GM23338 (cell line): Measurements from ENCODE around the gene GLYATL3. TPM values are rescaled to one million over a fixed set of nuclear protein-coding genes. Genes with fewer than 3 reads are reported as not detected.

Source experiments
- ATAC-seq: fragments of 200-7000 bp; cut with Tn5 transposase; 3 replicates; pipeline ENCODE4 v1.9.1; 2020
- DNase-seq: peaks from one replicate; pipeline ENCODE4 v3.0.0-alpha.2; 2015; ENCODE audit warnings: low spot score
- H2AFZ ChIP-seq: fragments of 200-600 bp; sonication (generic); 2 replicates; pipeline ENCODE4 v1.8.0; 2016; ENCODE audit warnings: antibody characterized with exemption, mild to moderate bottlenecking, moderate library complexity
- H3F3A ChIP-seq: fragments of 200-600 bp; sonication (generic); replicated peaks from 2 replicates; pipeline ENCODE4 v1.8.0; 2017; ENCODE audit warnings: antibody characterized with exemption, mixed run types, low read depth
- H3K27ac ChIP-seq: fragments of 200-600 bp; sonication (generic); 2 replicates; pipeline ENCODE4 v1.6.1; 2016; ENCODE audit warnings: low read depth
- H3K27me3 ChIP-seq: fragments of 200-600 bp; sonication (generic); 2 replicates; pipeline ENCODE4 v1.8.0; 2016; ENCODE audit warnings: mild to moderate bottlenecking, mixed run types, moderate library complexity; ENCODE audit not compliant: insufficient read depth
- H3K36me3 ChIP-seq: fragments of 200-600 bp; sonication (generic); 2 replicates; pipeline ENCODE4 v1.8.0; 2016; ENCODE audit warnings: mild to moderate bottlenecking; ENCODE audit not compliant: insufficient read depth
- H3K4me1 ChIP-seq: fragments of 200-600 bp; sonication (generic); 2 replicates; pipeline ENCODE4 v1.8.0; 2016; ENCODE audit warnings: mild to moderate bottlenecking, moderate library complexity; ENCODE audit not compliant: insufficient read depth
- H3K4me2 ChIP-seq: fragments of 200-600 bp; sonication (generic); 2 replicates; pipeline ENCODE4 v1.7.1; 2017; ENCODE audit warnings: mixed run types
- H3K4me3 ChIP-seq: fragments of 200-600 bp; sonication (generic); 2 replicates; pipeline ENCODE4 v1.6.1; 2016; ENCODE audit warnings: mixed run types
- H3K79me2 ChIP-seq: fragments of 200-600 bp; sonication (generic); replicated peaks from 2 replicates; pipeline ENCODE4 v1.8.0; 2017; ENCODE audit warnings: mild to moderate bottlenecking; ENCODE audit not compliant: insufficient read depth
- H3K9me2 ChIP-seq: fragments of 200-600 bp; sonication (generic); 2 replicates; pipeline ENCODE4 v1.8.0; 2017; ENCODE audit not compliant: insufficient read depth
- H4K20me1 ChIP-seq: fragments of 200-600 bp; sonication (generic); replicated peaks from 2 replicates; pipeline ENCODE4 v1.8.0; 2017; ENCODE audit warnings: mild to moderate bottlenecking; ENCODE audit not compliant: insufficient read depth
- H3K27ac Mint-ChIP-seq: 2 replicates; pipeline ENCODE4 v1.8.0; 2020; ENCODE audit warnings: inconsistent platforms, mild to moderate bottlenecking, moderate library complexity, mixed read lengths
- H3K27me3 Mint-ChIP-seq: 3 replicates; pipeline ENCODE4 v1.8.0; 2022; ENCODE audit warnings: low read depth, mild to moderate bottlenecking, moderate library complexity, mixed read lengths, inconsistent platforms; ENCODE audit not compliant: insufficient read depth, poor library complexity
- H3K36me3 Mint-ChIP-seq: 3 replicates; pipeline ENCODE4 v1.8.0; 2021; ENCODE audit warnings: low read depth, mild to moderate bottlenecking, inconsistent platforms, moderate library complexity, mixed read lengths
- H3K4me1 Mint-ChIP-seq: 3 replicates; pipeline ENCODE4 v1.8.0; 2020; ENCODE audit warnings: mild to moderate bottlenecking, inconsistent platforms, mixed read lengths
- H3K4me3 Mint-ChIP-seq: 3 replicates; pipeline ENCODE4 v1.8.0; 2021; ENCODE audit warnings: moderate library complexity, mild to moderate bottlenecking, inconsistent platforms, mixed read lengths
- H3K9me3 Mint-ChIP-seq: 3 replicates; pipeline ENCODE4 v1.8.0; 2020; ENCODE audit warnings: moderate library complexity, mild to moderate bottlenecking, inconsistent platforms, mixed read lengths
- CREB1 ChIP-seq: fragments of 250-450 bp; sonication (Bioruptor Pico); IDR thresholded peaks from 2 replicates; pipeline ENCODE4 v1.5.0; 2020; ENCODE audit warnings: low read depth, mild to moderate bottlenecking, moderate library complexity
- EZH2phosphoT487 ChIP-seq: fragments of 200-600 bp; sonication (generic); IDR thresholded peaks from one replicate; pipeline ENCODE4 v1.8.1; 2018; ENCODE audit warnings: antibody characterized with exemption; ENCODE audit not compliant: unreplicated experiment
- JUNB ChIP-seq: IDR thresholded peaks from one replicate; pipeline ENCODE4 v1.6.1; 2016; ENCODE audit warnings: antibody characterized with exemption; ENCODE audit not compliant: unreplicated experiment
- NANOG ChIP-seq: IDR thresholded peaks from 2 replicates; pipeline ENCODE4 v1.6.1; 2016; ENCODE audit warnings: antibody characterized with exemption, borderline replicate concordance
- POLR2AphosphoS5 ChIP-seq: IDR thresholded peaks from 2 replicates; pipeline ENCODE4 v1.6.1; 2016; ENCODE audit warnings: antibody characterized with exemption, low read depth
- STAT1 ChIP-seq: IDR thresholded peaks from one replicate; pipeline ENCODE4 v1.6.1; 2016; ENCODE audit warnings: antibody characterized with exemption; ENCODE audit not compliant: unreplicated experiment
- ZNF114 ChIP-seq: fragments of 250-450 bp; sonication (Bioruptor Pico); IDR thresholded peaks from 2 replicates; pipeline ENCODE4 v1.5.0; 2020; ENCODE audit warnings: mild to moderate bottlenecking, moderate library complexity
- ZNF331 ChIP-seq: fragments of 250-450 bp; sonication (Bioruptor Pico); IDR thresholded peaks from 2 replicates; pipeline ENCODE4 v1.5.0; 2020; ENCODE audit warnings: low read depth, mild to moderate bottlenecking, moderate library complexity
- polyA plus RNA-seq: library from polyadenylated mRNA; unstranded; fragments of >200 nt; fragmentation: Nextera tagmentation; extraction: Ambion mirVana; gene quantifications from 2 replicates; pipeline ENCODE4 v1.2.1, GENCODE V29; 2016
- total RNA-seq: library from RNA; depleted of rRNA; stranded (reverse); fragments of >200 nt; shearing (Covaris generic); gene quantifications from 2 replicates; pipeline ENCODE4 v1.2.3, GENCODE V29; 2014
- TF ChIP-seq, protein P1 (sequence below): fragments of 250-450 bp; sonication (Bioruptor Pico); IDR thresholded peaks from 2 replicates; pipeline ENCODE4 v1.5.0; 2020; ENCODE audit warnings: mild to moderate bottlenecking, moderate library complexity
- TF ChIP-seq, protein P2 (sequence below): IDR thresholded peaks from one replicate; pipeline ENCODE4 v1.6.1; 2018; ENCODE audit warnings: antibody characterized with exemption; ENCODE audit not compliant: unreplicated experiment

GLYATL3 gene
- total and polyA plus RNA-seq, 2 experiments from 2014 or later, result not detected

DNA sequence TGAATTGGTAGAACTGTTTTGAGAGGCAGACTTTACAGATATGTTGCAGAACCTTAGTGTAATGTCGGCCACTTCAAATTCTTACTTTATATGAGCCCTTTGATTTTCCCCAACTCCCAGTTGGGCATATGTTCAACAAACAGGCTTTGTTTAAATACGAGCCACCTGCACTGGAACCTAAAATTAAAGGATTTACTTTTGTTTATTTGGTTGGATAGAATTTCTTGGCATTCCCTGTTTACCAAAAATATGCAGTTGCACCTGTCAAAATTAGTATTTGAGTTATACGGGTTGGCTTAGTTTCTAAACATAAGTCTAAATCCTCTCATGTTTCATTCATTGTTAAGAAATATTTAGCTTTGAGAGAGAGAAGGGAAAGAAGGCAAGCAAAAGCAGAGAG lies 2.4 kb upstream of the GLYATL3 start (continued):
- TF ChIP-seq, protein P1, sequence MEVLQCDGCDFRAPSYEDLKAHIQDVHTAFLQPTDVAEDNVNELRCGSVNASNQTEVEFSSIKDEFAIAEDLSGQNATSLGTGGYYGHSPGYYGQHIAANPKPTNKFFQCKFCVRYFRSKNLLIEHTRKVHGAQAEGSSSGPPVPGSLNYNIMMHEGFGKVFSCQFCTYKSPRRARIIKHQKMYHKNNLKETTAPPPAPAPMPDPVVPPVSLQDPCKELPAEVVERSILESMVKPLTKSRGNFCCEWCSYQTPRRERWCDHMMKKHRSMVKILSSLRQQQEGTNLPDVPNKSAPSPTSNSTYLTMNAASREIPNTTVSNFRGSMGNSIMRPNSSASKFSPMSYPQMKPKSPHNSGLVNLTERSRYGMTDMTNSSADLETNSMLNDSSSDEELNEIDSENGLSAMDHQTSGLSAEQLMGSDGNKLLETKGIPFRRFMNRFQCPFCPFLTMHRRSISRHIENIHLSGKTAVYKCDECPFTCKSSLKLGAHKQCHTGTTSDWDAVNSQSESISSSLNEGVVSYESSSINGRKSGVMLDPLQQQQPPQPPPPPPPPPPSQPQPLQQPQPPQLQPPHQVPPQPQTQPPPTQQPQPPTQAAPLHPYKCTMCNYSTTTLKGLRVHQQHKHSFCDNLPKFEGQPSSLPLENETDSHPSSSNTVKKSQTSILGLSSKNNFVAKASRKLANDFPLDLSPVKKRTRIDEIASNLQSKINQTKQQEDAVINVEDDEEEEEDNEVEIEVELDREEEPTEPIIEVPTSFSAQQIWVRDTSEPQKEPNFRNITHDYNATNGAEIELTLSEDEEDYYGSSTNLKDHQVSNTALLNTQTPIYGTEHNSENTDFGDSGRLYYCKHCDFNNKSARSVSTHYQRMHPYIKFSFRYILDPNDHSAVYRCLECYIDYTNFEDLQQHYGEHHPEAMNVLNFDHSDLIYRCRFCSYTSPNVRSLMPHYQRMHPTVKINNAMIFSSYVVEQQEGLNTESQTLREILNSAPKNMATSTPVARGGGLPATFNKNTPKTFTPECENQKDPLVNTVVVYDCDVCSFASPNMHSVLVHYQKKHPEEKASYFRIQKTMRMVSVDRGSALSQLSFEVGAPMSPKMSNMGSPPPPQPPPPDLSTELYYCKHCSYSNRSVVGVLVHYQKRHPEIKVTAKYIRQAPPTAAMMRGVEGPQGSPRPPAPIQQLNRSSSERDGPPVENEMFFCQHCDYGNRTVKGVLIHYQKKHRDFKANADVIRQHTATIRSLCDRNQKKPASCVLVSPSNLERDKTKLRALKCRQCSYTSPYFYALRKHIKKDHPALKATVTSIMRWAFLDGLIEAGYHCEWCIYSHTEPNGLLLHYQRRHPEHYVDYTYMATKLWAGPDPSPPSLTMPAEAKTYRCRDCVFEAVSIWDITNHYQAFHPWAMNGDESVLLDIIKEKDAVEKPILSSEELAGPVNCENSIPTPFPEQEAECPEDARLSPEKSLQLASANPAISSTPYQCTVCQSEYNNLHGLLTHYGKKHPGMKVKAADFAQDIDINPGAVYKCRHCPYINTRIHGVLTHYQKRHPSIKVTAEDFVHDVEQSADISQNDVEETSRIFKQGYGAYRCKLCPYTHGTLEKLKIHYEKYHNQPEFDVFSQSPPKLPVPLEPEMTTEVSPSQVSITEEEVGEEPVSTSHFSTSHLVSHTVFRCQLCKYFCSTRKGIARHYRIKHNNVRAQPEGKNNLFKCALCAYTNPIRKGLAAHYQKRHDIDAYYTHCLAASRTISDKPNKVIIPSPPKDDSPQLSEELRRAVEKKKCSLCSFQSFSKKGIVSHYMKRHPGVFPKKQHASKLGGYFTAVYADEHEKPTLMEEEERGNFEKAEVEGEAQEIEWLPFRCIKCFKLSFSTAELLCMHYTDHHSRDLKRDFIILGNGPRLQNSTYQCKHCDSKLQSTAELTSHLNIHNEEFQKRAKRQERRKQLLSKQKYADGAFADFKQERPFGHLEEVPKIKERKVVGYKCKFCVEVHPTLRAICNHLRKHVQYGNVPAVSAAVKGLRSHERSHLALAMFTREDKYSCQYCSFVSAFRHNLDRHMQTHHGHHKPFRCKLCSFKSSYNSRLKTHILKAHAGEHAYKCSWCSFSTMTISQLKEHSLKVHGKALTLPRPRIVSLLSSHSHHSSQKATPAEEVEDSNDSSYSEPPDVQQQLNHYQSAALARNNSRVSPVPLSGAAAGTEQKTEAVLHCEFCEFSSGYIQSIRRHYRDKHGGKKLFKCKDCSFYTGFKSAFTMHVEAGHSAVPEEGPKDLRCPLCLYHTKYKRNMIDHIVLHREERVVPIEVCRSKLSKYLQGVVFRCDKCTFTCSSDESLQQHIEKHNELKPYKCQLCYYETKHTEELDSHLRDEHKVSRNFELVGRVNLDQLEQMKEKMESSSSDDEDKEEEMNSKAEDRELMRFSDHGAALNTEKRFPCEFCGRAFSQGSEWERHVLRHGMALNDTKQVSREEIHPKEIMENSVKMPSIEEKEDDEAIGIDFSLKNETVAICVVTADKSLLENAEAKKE (CRISPR knock-in tag), result no peak
- no peak for TF ChIP-seq JUNB
- TF ChIP-seq ZNF331 (CRISPR knock-in tag), result no peak
- TF ChIP-seq EZH2phosphoT487, result no peak
- TF ChIP-seq POLR2AphosphoS5, result no peak
- no peak for TF ChIP-seq CREB1 (CRISPR knock-in tag)
- no peak for TF ChIP-seq NANOG
- no peak for TF ChIP-seq ZNF114

DNA sequence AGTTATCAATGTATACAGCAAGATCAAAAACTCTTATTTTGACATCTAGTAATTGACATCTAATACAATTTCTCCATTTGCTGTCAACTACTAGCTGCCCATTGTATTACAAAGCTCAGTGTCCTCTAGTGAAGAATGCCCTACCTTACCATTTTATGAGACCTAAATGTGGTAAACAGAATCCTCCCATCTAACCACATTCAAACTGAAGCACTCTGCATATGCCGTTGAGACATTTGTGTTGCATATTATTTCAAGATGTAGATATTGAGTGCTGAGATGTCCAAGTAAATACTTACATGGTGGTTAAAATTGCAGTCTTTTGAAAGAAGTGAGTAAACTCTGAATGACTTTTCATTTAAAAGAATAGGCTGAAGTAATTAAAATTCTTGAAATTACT lies 597 bp upstream of the GLYATL3 start:
- DNase-seq (no peak), ATAC-seq (no peak)
- Histone ChIP-seq H3K4me1 (no peaks in the 10 kb centered on the region), H3K9me2 (no peaks in the 10 kb centered on the region), H3K27me3 (no peaks in the 10 kb centered on the region), H2AFZ (no peak overlapping the region), H3K4me3 (no peak overlapping the region), H3K4me2 (no peak overlapping the region), H3K27ac (no peak overlapping the region), H3K36me3 (no peaks in the 10 kb centered on the region), H4K20me1 (no peaks in the 10 kb centered on the region), H3K79me2 (no peaks in the 10 kb centered on the region), H3F3A (no peaks in the 10 kb centered on the region)
- H3K27me3 Mint-ChIP-seq, result no peaks in the 10 kb centered on the region
- no peak overlapping the region for H3K27ac Mint-ChIP-seq
- H3K4me1 Mint-ChIP-seq, result no peaks in the 10 kb centered on the region; the same call in 2 of the 3 replicates
- H3K9me3 Mint-ChIP-seq, result no peaks in the 10 kb centered on the region
- no peaks in the 10 kb centered on the region; the same call in 2 of the 3 replicates for H3K36me3 Mint-ChIP-seq
- H3K4me3 Mint-ChIP-seq, result no peak overlapping the region
- TF ChIP-seq CREB1 (CRISPR knock-in tag) (no peak), EZH2phosphoT487 (no peak), STAT1 (no peak)
- TF ChIP-seq, protein P2, sequence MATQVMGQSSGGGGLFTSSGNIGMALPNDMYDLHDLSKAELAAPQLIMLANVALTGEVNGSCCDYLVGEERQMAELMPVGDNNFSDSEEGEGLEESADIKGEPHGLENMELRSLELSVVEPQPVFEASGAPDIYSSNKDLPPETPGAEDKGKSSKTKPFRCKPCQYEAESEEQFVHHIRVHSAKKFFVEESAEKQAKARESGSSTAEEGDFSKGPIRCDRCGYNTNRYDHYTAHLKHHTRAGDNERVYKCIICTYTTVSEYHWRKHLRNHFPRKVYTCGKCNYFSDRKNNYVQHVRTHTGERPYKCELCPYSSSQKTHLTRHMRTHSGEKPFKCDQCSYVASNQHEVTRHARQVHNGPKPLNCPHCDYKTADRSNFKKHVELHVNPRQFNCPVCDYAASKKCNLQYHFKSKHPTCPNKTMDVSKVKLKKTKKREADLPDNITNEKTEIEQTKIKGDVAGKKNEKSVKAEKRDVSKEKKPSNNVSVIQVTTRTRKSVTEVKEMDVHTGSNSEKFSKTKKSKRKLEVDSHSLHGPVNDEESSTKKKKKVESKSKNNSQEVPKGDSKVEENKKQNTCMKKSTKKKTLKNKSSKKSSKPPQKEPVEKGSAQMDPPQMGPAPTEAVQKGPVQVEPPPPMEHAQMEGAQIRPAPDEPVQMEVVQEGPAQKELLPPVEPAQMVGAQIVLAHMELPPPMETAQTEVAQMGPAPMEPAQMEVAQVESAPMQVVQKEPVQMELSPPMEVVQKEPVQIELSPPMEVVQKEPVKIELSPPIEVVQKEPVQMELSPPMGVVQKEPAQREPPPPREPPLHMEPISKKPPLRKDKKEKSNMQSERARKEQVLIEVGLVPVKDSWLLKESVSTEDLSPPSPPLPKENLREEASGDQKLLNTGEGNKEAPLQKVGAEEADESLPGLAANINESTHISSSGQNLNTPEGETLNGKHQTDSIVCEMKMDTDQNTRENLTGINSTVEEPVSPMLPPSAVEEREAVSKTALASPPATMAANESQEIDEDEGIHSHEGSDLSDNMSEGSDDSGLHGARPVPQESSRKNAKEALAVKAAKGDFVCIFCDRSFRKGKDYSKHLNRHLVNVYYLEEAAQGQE, result no peak
